Measurements from ENCODE around the gene PLEKHA7.
"Not testable (repeated sequence)": the region's sequence is repeated elsewhere in the genome, so short reads cannot be mapped to it uniquely, and the experiment has no call there.

Gene PLEKHA7, protein sequence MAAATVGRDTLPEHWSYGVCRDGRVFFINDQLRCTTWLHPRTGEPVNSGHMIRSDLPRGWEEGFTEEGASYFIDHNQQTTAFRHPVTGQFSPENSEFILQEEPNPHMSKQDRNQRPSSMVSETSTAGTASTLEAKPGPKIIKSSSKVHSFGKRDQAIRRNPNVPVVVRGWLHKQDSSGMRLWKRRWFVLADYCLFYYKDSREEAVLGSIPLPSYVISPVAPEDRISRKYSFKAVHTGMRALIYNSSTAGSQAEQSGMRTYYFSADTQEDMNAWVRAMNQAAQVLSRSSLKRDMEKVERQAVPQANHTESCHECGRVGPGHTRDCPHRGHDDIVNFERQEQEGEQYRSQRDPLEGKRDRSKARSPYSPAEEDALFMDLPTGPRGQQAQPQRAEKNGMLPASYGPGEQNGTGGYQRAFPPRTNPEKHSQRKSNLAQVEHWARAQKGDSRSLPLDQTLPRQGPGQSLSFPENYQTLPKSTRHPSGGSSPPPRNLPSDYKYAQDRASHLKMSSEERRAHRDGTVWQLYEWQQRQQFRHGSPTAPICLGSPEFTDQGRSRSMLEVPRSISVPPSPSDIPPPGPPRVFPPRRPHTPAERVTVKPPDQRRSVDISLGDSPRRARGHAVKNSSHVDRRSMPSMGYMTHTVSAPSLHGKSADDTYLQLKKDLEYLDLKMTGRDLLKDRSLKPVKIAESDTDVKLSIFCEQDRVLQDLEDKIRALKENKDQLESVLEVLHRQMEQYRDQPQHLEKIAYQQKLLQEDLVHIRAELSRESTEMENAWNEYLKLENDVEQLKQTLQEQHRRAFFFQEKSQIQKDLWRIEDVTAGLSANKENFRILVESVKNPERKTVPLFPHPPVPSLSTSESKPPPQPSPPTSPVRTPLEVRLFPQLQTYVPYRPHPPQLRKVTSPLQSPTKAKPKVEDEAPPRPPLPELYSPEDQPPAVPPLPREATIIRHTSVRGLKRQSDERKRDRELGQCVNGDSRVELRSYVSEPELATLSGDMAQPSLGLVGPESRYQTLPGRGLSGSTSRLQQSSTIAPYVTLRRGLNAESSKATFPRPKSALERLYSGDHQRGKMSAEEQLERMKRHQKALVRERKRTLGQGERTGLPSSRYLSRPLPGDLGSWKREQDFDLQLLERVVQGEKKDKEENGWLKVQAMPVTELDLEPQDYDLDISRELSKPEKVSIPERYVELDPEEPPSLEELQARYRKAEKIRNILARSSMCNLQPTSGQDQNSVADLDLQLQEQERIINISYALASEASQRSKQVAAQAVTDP

DNA sequence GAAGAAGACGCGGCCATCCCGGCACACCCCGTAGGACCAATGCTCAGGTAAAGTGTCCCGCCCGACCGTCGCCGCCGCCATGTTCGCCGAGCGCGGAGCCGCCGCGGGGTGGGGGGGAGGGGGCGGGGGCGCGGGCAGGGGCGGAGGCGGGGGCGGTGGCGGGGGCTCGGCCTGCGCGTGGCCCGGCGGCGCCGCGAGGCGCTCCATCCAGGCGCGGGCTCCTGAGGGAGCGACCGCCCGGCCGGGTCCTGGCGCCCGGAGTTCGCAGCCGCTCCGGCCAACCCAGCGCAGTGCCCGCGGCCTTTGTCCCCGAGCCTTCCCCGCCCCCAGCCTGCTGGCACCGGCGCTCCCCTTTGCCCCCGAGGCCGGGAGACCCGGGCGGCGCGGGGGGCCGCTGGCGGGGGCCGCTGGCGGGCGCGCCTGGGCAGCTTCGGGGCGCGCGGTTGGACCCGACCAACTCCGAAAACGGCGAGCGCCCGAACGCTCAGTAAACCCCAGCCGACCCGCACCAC, at the start of gene PLEKHA7:
Gene PLEKHA7 (minus strand): TSS at position 94 of the 512 bp plus-strand sequence. CDS start 13 bp downstream, at position 81.
- DNase-seq (ENCODE audit: low spot score) = peak; percentile 42

DNA sequence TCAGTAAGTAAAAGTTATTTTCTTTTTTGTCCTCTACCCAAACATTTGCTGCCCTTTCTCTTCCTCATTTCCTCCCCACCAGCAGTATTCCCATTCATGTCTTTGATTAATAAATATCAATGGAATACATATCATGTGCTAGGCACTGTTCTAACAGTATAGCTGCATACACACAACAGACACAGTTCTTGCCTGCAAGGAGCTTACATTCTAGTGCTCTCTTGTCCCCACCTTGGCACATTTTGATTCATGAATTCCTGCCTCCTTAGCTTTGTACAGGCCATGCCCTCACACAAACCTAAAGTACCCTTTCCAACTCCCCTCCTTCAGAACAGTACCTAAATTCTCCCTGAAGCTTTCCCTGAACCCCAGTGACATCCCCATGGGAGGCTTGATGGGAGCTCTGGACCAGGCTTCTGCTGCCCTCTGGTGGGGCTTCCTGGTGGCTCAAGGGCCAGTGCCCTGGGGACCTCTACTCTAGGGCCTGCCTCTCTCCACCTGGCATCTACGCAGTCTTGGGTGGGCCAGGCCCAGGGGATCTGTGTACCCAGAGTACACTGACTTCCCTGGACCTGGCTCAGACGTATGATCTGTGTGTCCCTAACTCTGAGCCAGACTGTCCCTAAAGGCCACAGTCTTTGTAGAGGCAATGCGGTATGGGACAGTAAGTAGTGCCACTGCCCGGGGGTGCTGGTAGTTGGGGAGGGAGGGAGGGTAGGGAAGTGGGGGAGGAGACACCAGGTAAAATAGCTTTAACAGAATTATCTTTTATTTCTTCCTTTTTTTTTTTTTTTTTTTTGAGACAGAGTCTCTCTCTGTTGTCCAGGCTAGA, 49.2 kb upstream of the PLEKHA7 start:
- DNase-seq (ENCODE audit: low spot score) = peak; percentile 69

DNA sequence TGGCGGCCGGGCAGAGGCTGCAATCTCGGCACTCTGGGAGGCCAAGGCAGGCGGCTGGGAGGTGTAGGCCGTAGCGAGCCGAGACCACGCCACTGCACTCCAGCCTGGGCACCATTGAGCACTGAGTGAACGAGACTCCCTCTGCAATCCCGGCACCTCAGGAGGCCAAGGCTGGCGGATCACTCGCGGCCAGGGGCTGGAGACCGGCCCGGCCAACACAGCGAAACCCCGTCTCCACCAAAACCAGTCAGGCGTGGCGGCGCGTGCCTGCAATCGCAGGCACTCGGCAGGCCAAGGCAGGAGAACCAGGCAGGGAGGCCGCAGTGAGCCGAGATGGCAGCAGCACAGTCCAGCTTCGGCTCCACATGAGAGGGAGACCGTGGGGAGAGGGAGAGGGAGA, 36.9 kb upstream of the PLEKHA7 start:
- DNase-seq (ENCODE audit: low spot score) = not testable (repeated sequence)

DNA sequence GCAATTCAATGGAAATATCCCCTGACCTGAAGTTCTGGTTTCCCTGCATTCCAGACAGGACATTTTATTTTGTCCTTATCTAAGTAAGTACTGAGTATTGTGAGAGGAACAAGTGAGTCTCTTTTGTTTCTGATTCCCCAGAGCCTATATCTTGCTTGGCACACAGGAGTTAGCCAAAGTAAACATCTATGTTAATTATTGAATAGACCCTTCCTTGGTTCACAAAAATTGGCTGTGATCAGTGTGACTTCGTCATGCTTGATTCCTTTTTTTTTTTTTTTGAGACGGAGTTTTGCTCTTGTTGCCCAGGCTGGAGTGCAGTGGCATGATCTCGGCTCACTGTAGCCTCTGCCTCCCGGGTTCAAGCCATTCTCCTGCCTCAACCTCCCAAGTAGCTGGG, 34.3 kb upstream of the PLEKHA7 start:
- not testable (repeated sequence) for DNase-seq (ENCODE audit: low spot score)

DNA sequence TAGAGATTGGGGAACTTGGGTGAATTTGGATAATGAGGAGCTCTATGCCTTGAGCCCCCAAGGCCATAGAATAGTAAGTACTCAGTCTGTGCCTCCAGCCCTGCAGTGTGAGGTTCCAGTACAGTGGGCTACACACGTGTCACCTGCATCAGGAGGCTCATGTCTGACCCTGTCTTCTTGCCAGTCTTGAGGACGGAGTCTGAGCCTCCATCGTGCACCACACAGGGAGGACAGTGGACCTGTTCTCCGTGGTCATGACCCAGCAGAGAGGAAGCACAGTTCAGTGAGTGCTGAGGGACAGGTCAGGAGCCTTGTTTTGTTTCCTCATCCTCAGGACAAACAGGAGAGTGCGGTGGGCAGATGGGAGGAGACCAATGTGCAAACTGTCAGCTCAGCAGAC, 32.5 kb upstream of the PLEKHA7 start:
- DNase-seq (ENCODE audit: low spot score) = no peak

DNA sequence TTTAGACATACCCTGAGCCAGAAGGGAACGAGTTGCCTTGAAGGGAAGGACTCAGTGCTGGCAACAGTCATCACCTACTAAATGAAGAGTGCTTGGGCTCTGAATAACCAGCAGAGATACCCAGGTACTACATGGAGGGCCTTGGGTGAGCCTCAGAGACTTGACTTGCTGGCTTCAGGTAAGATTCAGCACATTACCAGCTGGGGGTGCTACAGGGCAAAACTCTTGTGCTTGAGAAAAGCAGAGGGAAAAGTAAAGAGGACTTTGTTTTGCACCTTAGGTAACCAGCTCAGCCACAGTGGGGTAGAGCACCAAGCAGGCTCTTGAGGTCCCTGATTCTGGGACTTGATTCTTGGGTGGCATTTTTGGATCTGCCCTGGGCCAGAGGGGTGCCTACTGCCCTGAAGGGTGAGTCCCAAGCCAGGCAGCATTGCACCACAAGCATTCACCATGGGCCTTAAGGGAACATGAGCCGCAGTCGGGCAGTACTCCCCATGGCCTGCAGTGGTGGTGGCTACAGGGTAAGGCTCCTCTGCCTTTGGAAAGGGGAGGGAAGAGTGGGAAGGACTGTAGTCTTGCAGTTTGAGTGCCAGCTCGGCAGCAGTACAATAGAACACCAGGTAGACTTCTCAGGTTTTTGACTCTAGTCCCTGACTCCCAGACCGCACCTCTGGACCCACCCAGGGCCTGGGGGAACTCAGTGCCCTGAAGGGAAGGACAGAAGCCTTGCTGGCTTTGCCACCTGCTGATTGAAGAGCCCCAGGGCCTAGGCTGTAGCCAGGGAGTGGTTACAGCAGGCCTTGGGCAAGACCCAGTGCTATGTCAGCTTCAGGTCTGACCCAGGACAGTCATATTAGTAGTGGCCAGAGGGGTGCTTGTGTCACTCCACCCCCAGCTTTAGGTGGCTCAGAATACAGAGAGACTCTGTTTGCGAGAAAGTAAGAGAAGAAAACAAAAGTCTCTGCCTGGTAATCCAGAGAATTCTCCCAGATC, 22.7 kb upstream of the PLEKHA7 start:
- DNase-seq (ENCODE audit: low spot score) = no peak

DNA sequence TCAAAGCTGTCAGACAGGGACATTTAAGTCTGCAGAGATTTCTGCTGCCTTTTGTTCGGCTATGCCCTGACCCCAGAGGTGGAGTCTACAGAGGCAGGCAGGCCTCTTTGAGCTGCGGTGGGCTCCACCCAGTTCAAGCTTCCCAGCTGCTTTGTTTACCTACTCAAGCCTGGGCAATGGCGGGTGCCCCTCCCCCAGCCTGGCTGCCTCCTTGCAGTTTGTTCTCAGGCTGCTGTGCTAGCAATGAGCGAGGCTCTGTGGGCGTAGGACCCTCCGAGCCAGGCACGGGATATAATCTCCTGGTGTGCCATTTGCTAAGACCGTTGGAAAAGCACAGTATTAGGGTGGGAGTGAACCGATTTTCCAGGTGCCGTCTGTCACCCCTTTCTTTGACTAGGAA, 19.8 kb upstream of the PLEKHA7 start:
- DNase-seq (ENCODE audit: low spot score) = not testable (repeated sequence)

DNA sequence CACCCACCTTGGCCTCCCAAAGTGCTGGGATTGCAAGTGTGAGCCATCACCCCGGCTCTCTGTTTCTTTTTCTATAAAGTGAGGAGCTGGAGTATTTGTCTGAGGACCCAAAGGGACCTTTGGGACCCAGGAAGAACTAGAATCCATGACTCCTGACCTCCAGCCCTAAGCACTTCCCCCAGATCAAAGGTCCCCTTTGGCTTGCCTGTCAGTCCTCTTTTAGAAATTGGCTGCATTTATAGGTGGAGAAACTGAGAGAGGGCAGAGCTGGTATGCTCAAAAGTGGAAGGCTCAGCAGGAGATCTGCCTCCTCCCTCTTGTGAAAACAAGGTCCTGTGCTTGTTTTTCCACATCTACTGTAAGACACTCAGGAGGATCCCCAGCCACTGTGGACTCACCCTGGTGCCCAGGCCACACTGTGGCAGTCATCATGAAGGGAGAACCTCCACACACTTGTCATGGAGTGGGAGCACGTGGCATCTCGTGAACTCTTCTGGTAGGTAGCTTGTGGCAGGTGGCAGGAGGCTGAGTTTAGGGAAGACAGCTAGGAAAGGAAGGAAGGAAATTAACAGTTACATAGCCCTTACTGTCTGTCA, 12.4 kb upstream of the PLEKHA7 start:
- no peak for DNase-seq (ENCODE audit: low spot score)

DNA sequence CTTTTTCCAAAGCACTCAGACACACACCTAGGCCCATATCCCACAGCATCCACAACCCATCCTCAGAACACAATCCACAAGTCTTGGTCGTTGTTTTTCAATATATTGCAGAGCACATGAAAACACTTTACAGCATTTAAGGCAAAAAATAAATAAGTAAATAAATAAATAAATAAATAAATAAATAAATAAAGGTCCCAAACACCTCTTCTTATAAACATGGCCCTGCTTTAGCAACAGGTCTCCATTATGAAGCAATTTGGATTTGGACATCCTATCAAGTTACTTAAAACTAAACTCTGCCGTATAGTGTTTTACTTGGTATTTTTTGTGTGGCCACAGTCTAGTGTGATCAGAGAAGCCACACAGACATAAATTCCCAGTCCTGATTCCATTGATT, 10.7 kb upstream of the PLEKHA7 start:
- DNase-seq (ENCODE audit: low spot score) = no peak

DNA sequence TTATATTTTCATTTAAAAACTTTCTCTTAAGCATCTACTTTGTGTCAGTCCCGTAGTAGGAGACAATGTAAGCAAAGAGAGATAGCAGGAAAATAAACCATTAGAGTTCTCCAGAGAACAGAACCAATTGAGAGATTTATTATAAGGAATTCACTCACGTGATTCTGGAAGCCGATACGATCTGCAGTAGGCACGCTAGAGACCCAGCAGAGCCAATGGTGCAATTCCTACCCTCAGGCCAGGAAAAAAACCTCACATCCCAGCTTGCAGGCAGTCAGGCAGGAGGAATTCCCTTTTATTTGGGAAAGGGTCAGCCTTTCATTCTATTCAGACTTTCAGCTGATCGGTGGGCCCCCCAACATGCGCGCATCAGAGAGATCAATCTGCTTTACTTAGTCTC, 7.3 kb upstream of the PLEKHA7 start:
- DNase-seq (ENCODE audit: low spot score) = no peak

DNA sequence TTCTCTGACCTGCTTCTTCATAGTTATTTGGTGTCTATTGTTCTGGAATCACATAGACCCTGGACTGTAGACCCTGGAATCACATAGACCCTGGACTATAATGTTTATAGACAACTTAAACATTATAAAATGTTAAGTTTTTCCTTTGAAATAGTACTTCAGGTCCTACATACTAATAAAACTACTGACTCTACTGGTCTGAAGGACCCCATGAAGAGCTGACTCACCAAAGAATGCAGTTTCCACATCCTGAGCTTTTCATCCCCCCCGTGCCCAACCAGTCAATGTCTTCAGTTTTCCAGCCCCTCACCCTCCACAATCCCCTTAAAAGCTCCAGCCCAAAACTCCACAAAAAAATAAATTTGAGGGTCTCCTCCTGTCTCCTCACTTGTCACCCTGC, 6.6 kb upstream of the PLEKHA7 start:
- DNase-seq (ENCODE audit: low spot score) = no peak

DNA sequence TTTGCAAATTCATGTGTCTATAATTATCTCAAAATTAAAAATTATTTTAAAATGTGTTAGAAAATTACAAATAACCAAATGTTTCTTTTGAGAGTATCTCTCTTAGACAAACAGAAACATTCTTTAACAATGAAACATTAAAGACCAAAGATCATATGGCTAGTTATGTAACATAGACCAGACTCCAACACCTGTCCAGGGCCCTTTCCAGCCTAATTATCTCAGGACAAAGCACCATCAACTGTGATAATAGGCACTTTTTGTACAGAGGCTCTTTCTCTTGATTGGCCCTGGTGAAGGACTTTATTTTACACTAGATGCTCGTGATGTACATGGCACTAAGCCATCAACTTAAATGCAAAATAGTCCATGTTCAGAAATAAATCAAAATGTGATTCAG, 5.0 kb upstream of the PLEKHA7 start:
- DNase-seq (ENCODE audit: low spot score) = no peak

DNA sequence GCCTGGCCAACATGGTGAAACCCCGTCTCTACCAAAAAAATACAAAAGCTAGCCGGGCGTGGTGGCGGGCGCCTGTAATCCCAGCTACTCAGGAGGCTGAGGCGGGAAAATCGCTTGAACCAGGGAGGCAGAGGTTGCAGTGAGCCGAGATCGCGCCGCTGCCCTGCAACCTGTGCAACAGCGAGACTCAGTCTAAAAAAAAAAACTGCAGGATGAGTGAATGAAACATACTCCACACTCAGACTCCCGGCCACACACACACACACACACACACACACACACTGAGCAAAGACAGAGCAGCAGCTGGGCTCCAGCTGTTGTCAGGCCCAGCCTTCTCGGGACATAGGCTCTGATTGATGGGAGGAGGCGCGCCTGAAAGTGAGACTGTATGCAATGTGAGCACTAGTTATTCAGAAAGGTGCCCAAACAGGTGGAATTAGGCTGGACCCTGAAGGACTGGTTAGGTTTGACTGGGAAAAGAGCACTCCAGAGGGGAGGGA, 1.5 kb upstream of the PLEKHA7 start:
- peak; percentile 26 for DNase-seq (ENCODE audit: low spot score)

DNA sequence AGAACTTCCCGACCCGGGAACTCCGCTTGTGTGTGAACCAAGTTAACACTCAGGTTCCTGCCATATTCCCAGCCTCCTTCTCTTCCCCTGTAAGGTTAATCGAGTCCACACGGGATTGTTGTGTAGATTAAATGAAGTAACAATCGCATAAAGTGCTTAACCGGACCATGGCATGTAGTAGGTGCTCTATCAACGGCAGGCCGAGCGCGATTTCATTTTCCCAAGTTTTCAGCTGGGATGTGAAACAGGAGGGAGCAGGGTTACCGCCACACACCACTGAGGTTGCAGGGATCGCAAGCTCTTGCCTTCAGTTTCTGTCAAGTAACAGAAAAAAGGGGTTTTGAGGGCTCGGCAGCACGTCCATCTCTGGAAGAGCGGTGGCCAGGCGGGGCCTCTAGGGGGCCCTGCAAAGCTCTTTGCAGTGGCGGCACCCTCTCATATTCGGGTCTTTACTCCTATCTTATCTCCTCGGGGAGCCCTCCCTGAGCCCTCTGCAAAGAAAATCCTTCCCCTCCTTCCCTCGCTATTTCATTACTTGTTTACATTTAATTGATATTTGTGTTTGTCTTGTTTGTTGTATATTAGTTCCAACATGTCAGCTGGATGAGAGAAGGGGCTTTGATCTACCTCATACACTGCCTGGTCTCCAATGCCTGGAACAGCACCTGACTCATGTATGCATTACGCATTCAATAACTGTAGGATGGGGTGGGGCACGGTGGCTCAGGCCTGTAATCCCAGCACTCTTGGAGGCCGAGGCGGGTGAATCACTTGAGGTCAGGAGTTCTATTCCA, 816 bp upstream of the PLEKHA7 start:
- DNase-seq (ENCODE audit: low spot score) = peak; percentile 36

DNA sequence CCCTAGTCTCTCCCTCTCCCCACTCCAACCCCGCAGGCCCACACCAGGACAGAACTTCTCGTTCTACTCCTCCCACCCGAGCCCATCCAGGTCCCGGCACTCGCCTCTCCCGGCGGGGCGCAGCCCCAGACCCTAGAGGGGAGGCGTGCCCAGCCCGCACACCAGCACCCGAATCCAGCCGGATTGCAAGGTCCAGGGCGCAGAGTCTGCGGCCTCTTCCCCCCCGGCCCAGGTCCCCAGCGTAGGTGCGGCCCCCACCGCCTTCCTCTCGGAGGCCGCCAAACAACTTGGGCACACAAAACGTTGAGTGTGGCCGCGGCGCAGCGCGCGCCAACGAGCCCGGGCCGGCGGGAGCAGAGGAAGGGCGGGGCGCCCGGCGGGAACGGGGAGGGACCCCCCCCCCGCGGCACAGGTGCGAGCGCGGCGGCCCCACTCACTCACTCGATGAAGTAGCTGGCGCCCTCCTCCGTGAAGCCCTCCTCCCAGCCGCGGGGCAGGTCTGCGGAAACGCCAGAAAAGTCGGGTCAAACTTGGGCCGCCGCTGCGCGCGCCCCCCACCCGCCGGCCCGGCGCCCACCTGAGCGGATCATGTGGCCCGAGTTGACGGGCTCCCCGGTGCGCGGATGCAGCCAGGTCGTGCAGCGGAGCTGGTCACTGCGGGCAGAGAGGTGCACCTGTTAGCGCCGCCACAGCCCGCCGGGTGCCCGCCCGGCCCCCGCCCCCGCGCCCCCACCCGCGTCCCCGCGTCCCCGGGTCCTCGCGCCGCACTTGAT, 480 bp downstream of the PLEKHA7 start:
- DNase-seq (ENCODE audit: low spot score) = no peak

DNA sequence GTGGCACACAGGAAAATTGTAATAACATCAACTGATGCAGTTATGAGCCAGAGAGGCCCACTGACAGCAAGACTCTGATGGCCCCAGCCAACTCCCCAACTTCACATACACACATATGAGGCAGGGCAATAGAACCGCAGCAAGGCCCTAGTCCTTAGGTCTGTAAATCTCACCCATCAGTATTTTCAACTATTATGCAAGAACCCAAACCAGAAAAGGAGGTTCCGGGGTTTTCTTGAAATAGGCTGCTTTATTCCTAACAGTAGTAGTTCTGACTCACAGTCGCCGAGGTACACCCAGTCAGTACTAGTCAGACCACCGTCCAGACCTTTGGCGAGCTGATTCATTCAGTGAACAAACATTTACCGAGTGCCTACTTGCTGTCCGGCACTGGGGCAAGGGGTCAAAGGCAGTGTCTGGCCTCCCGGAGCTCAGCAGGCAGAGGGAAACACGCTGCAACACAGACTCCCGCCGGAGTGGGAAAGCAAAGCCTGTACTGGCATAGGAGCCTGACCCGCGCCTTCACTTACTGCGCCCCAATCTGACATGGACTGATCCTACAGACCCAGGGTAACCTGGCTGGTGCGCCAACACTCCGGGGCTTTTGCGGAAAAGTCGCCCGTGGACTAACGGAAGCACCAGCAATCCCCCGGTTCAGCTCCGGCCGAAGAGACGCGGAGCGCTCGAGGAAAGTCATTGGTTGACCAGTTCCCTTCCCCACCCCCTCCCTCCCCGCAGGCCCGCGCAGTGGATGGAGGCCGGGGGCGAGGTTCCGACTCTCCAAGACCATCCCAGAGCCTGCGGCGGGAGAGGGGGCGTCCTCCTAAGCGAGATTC, 1.3 kb downstream of the PLEKHA7 start:
- peak; percentile 42 for DNase-seq (ENCODE audit: low spot score)

DNA sequence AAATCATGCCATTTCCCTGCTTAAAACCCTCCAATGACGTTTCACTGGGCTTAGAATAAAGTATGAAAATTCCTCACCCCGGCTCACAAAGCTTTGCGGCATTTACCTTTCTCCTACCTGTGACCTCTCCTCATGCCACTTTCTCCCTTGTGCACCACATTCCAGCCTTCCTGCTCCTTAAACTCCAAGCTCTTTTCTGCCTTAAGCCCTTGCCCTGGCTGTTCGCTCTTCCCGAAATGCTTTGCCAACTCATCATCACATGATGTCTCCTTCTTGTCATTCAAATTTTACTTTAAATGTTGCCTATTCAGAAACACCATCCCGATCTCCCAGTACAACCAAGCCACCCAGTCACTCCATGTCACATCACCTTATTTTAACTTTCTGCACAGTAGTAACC, 2.0 kb downstream of the PLEKHA7 start:
- DNase-seq (ENCODE audit: low spot score) = no peak

Data from AG08396 (cell line).